NCI-H446 treated with DMSO at 0.1 percent for 48 hours (cell line): Measurements from ENCODE around the gene TRIM75.
"Not testable (repeated sequence)": the region's sequence is repeated elsewhere in the genome, so short reads cannot be mapped to it uniquely, and the experiment has no call there.

Experiments
- DNase-seq: peaks from one replicate; lab custom pipeline; 2025; lab: John Stamatoyannopoulos, UW

Gene TRIM75

GRCh38 chr4:165077034-165077578 lies 23.4 kb downstream of the TRIM75 start:
- DNase-seq, result no peak

DNA sequence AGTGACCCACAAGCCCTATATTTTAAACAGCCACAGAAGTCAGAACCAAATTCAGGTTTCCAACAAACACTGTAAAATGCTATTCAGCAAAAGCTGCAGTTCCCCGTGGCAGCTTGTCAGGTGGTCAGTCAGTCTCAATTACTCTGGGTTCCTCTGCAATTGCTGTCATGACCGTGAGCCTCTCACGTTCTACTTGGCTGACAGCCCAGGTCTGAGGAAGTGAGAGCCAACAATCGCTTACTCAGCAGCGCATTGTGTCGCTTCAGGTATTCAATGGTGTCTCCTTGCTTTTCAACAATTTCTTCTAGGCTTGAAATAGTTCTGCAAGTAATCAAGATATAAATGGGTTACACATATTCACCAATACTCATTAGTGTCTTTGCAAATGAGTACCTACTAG lies 25.8 kb downstream of the TRIM75 start:
- DNase-seq, result no peak

GRCh38 chr4:165084787-165085186 lies 31.1 kb downstream of the TRIM75 start:
- DNase-seq, result not testable (repeated sequence)

- DNase-seq, result no peak
Observed at GRCh38 chr4:165085946-165086345, 32.3 kb downstream of the TRIM75 start.

DNA sequence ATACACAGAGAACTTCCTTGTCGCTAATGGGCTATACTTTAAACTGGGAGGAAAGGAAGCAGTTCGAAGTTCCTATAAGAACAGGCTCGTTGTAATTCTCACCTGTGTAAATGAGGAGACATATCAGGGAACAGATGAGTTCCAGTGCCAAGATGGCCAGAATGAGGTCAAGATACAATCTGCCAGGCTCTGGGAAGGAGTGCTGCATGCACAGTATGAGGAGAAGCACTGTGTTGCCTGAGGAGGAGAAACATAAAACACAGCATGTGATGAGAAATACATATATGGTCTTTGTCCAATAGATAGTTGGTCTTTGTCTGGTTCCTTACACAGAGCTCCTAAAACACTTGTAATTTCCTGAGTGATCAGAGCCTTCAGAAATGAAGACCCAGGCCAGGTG lies 34.7 kb downstream of the TRIM75 start:
- no peak for DNase-seq

GRCh38 chr4:165092187-165092586 lies 38.5 kb downstream of the TRIM75 start:
- DNase-seq, result not testable (repeated sequence)

DNA sequence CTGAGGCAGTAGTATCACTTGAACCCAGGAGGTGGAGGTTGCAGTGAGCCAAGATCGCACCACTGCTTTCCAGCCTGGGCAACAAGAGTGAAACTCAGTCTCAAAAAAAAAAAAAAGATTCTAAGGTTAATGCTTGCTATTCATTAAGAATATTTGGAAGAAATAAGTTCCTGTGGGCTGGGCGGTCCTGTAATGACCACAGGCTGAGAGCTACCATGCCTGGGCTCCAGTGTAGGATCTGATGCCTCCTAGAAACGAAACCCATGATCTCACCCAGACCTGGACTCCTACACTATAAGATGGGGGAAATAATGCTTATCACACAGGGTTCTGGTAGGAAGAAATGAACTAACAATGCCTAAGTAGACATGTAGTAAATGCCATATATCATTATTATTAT lies 41.2 kb downstream of the TRIM75 start:
- DNase-seq, result no peak

- DNase-seq, result no peak
Observed at GRCh38 chr4:165095291-165095690, 41.6 kb downstream of the TRIM75 start.

DNA sequence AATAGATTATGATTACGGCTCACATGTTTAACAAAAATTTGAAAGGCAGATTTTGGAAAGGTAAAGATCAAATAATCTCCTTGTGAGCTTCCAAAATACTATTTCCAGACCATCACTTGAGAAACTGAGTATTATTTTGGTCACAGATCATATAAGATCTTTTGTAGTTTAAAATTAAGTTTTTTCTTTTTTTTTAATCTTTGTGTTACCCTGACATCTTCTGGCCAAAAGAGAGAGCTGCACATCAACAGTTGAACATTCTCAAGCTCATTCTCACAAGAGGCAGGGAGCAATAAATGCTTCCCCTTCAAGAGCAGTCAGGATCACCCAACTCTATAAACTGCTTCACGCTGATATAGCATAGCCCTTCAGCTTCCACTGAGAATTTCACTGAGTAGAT lies 43.1 kb downstream of the TRIM75 start:
- no peak for DNase-seq

DNA sequence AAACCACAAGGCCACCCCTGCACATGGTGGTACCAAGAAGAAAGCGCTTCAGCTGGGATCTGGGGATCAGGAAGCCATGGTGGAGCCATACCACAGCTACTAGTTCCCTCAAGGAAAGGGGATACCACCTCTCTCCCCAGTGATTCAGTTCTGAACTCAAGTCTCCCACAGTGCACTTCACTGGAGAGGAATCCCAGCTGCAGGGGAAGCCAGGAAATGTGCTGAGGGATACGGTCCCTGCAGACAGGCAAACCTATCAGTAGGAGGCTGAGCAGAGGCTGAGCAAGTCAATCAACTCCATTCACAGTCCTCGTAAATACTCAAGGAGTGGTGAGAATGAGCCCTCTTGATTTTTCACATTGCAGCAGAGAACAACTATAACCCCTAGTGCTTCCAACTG lies 48.0 kb downstream of the TRIM75 start:
- no peak for DNase-seq

- no peak for DNase-seq
Observed at GRCh38 chr4:165106518-165106917, 52.9 kb downstream of the TRIM75 start.
